ENCODE measurements around the gene ZNF407.

DNA sequence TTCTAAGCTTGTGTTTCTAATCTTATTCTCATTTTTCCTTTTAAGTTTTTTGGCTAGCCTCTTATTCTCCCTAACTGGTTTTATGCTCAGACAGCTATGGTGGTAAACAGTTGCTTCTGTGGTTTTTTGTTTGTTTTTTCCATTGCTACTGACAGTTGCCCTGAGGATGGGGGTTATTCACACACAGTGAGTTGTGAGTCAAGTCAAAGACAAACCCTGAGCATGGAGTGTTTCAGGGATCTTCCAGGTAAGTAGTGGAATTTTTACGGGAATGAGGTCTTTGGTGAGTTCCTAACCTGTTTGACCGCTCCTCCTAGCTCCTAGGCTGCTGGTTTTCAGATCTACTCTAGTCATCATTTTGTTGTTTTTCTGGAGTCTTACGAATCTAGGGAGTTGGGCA lies 162.8 kb downstream of the ZNF407 start:
- TF ChIP-seq, protein P1, sequence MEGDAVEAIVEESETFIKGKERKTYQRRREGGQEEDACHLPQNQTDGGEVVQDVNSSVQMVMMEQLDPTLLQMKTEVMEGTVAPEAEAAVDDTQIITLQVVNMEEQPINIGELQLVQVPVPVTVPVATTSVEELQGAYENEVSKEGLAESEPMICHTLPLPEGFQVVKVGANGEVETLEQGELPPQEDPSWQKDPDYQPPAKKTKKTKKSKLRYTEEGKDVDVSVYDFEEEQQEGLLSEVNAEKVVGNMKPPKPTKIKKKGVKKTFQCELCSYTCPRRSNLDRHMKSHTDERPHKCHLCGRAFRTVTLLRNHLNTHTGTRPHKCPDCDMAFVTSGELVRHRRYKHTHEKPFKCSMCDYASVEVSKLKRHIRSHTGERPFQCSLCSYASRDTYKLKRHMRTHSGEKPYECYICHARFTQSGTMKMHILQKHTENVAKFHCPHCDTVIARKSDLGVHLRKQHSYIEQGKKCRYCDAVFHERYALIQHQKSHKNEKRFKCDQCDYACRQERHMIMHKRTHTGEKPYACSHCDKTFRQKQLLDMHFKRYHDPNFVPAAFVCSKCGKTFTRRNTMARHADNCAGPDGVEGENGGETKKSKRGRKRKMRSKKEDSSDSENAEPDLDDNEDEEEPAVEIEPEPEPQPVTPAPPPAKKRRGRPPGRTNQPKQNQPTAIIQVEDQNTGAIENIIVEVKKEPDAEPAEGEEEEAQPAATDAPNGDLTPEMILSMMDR (conservative IDR thresholded peaks at IDR 0.05; ENCODE audit: low read depth, low read length): no peak
- TF ChIP-seq EZH2 (IDR thresholded peaks at IDR 0.05; ENCODE audit: borderline replicate concordance, low read depth, low read length, poor library complexity, severe bottlenecking): no peak

Measured in A673 (cell line).